Caco-2 (cell line): ENCODE data around the gene KLF7. TPM values are rescaled to one million over a fixed set of nuclear protein-coding genes. Genes with fewer than 3 reads are reported as not detected.

Experiments
- BruUV-seq: library from RNA; stranded (reverse); fragments of 400-500 nt; replicated peaks from 2 replicates; lab custom pipeline; 2021; lab: Mats Ljungman, UMichigan
- CTCF ChIA-PET: fragments of 300-600 bp; sonication (Branson Sonifier 250); formaldehyde crosslinking; loops from one replicate; lab custom pipeline; 2022; ENCODE audit warnings: antibody characterized with exemption; lab: Charles Lee
- POLR2A ChIA-PET: fragments of 300-600 bp; sonication (Branson Sonifier 250); formaldehyde crosslinking; loops from one replicate; lab custom pipeline; 2022; ENCODE audit warnings: antibody characterized with exemption; lab: Charles Lee
- DNase-seq, 2 experiments: peaks; one replicate each; pipeline versions ENCODE4 v3.0.0 to v3.0.0-alpha.2; 2020 to 2022
- H3K27me3 ChIP-seq: replicated peaks from 2 replicates; pipeline ENCODE4 v1.6.0; 2011; ENCODE audit warnings: low read length; ENCODE audit not compliant: control insufficient read depth, insufficient read depth
- H3K36me3 ChIP-seq: 2 replicates; pipeline ENCODE4 v1.5.1; 2011; ENCODE audit warnings: low read length; ENCODE audit not compliant: control insufficient read depth, insufficient read depth
- H3K4me1 ChIP-seq: fragments of 250-450 bp; sonication (Bioruptor Pico); 2 replicates; pipeline ENCODE4 v1.5.1; 2020; ENCODE audit warnings: mild to moderate bottlenecking
- H3K4me3 ChIP-seq: 2 replicates; pipeline ENCODE4 v1.5.1; 2011; ENCODE audit warnings: low read depth, mild to moderate bottlenecking, control low read depth, low read length
- H3K9me3 ChIP-seq: fragments of 250-450 bp; sonication (Bioruptor Pico); 2 replicates; pipeline ENCODE4 v1.5.1; 2020; ENCODE audit warnings: mild to moderate bottlenecking, moderate library complexity
- H3K27ac Mint-ChIP-seq: one replicate; pipeline ENCODE4 v1.8.0; 2022; ENCODE audit warnings: mixed read lengths; ENCODE audit not compliant: unreplicated experiment
- H3K27me3 Mint-ChIP-seq: one replicate; pipeline ENCODE4 v1.8.0; 2022; ENCODE audit warnings: mixed read lengths; ENCODE audit not compliant: insufficient read depth, unreplicated experiment
- H3K36me3 Mint-ChIP-seq: one replicate; pipeline ENCODE4 v1.8.0; 2022; ENCODE audit warnings: mild to moderate bottlenecking, mixed read lengths; ENCODE audit not compliant: insufficient read depth, unreplicated experiment
- H3K4me1 Mint-ChIP-seq: one replicate; pipeline ENCODE4 v1.8.0; 2022; ENCODE audit warnings: low read depth, mixed read lengths; ENCODE audit not compliant: unreplicated experiment
- H3K4me3 Mint-ChIP-seq: one replicate; pipeline ENCODE4 v1.8.0; 2022; ENCODE audit warnings: mild to moderate bottlenecking, moderate library complexity, mixed read lengths; ENCODE audit not compliant: unreplicated experiment
- H3K9me3 Mint-ChIP-seq: one replicate; pipeline ENCODE4 v1.8.0; 2022; ENCODE audit warnings: mixed read lengths; ENCODE audit not compliant: unreplicated experiment
- CTCF ChIP-seq, 2 experiments: fragments of 200-600 bp in 1 of 2; IDR thresholded peaks; 1 replicate in 1 of 2; 2 replicates in 1 of 2; pipeline versions ENCODE4 v1.5.1 to v1.8.0; 2011 to 2022; ENCODE audit warnings: antibody characterized with exemption in 1 of 2, control low read depth in 1 of 2, inconsistent platforms in 1 of 2, low read depth in 1 of 2, low read length in 1 of 2, mild to moderate bottlenecking in 1 of 2, moderate library complexity in 1 of 2; ENCODE audit not compliant: insufficient read depth in 1 of 2, severe bottlenecking in 1 of 2, unreplicated experiment in 1 of 2
- intact Hi-C: fragments of 100-400 bp; cut with micrococcal nuclease; formaldehyde crosslinking; loops from one replicate; pipeline ENCODE4 v1.10.0; 2022; ENCODE audit not compliant: unreplicated experiment
- total RNA-seq: library from RNA; stranded (reverse); gene quantifications from 2 replicates; pipeline ENCODE4 v1.2.3, GENCODE V29; 2022

Gene KLF7
- total RNA-seq, 1 experiment from 2014 or later, result 0.36 TPM

DNA sequence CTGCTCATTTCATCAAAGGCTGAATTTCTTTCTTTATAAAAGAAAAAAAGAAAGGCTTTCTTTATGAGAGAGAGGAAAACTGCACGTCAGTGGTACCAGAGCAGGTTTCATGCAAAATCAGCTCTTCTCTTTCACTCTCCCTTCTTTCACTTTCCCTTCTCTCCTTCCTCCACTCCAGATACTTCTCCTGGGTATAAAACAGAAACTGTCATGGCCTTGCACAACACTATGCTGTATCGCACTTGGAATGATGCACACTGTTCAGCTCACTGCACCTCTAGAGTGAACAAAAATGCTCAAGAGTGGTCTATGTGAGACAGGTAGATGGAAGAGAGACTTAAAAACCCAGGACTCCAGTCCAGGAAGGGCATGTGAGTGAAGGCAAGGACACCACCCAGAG lies 73.8 kb downstream of the KLF7 start:
- intact Hi-C loops, result no loop called here
- H3K9me3 ChIP-seq, result no peaks in the 10 kb centered on the region
- Mint-ChIP-seq H3K27ac (no peak overlapping the region), H3K4me3 (no peak overlapping the region), H3K4me1 (no peaks in the 10 kb centered on the region), H3K27me3 (peaks cover 8% of the 10 kb centered on the region), H3K9me3 (no peaks in the 10 kb centered on the region), H3K36me3 (no peaks in the 10 kb centered on the region)
- no peaks in the 10 kb centered on the region for H3K4me1 ChIP-seq
- CTCF ChIA-PET, result no interaction called here
- no peak for TF ChIP-seq CTCF (IDR thresholded peaks at IDR 0.05; ENCODE audit: insufficient read depth in 1 of 2, low read depth in 1 of 2, low read length in 1 of 2, severe bottlenecking in 1 of 2, unreplicated experiment in 1 of 2)
- no peaks in the 10 kb centered on the region for H3K36me3 ChIP-seq
- no peak for DNase-seq
- no TSS peak for BruUV-seq
- H3K4me3 ChIP-seq, result no peak overlapping the region
- H3K27me3 ChIP-seq, result peaks cover 1% of the 10 kb centered on the region; the same call in 1 of the 2 replicates
- POLR2A ChIA-PET, result no interaction called here

- ChIA-PET CTCF (no interaction called here), POLR2A (no interaction called here)
- Mint-ChIP-seq H3K4me3 (no peak overlapping the region), H3K27me3 (peaks cover 8% of the 10 kb centered on the region), H3K27ac (no peak overlapping the region), H3K9me3 (no peaks in the 10 kb centered on the region), H3K36me3 (no peaks in the 10 kb centered on the region), H3K4me1 (no peaks in the 10 kb centered on the region)
- no peak overlapping the region for H3K4me3 ChIP-seq
- intact Hi-C loops, result no loop called here
- H3K9me3 ChIP-seq, result no peaks in the 10 kb centered on the region
- H3K27me3 ChIP-seq, result 0 out of 2 replicates have a peak, but pooled peaks cover 1% of the 10 kb centered on the region
- TF ChIP-seq CTCF (IDR thresholded peaks at IDR 0.05; ENCODE audit: insufficient read depth in 1 of 2, low read depth in 1 of 2, low read length in 1 of 2, severe bottlenecking in 1 of 2, unreplicated experiment in 1 of 2), result no peak
- H3K36me3 ChIP-seq, result no peaks in the 10 kb centered on the region
- DNase-seq, result no peak
- H3K4me1 ChIP-seq, result no peaks in the 10 kb centered on the region
- no TSS peak for BruUV-seq
These were observed 74.6 kb downstream of the KLF7 start for GRCh38 chr2:207091176-207091575.

DNA sequence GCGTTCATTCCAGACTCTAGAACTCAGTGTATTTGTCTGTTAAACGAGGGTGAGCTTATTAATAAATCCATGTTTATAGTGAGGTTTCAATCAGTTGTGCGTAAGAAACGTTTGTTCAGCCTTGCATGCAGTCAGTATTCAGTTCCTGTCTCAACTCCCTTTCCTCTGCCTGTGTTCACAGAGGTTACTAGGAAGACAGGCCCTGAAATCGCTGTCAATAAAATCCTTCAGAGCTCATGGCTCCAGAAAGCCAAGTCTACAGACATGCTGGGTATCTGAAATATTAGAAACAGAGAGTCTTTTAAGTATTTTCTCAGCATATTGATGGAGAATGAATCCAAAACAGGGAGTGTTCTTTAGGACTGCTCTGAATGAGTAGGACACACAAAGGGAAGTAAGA lies 75.4 kb downstream of the KLF7 start:
- no peaks in the 10 kb centered on the region for H3K36me3 ChIP-seq
- BruUV-seq, result no TSS peak
- H3K9me3 ChIP-seq, result no peaks in the 10 kb centered on the region
- no peak for TF ChIP-seq CTCF (IDR thresholded peaks at IDR 0.05; ENCODE audit: insufficient read depth in 1 of 2, low read depth in 1 of 2, low read length in 1 of 2, severe bottlenecking in 1 of 2, unreplicated experiment in 1 of 2)
- Mint-ChIP-seq H3K27ac (no peak overlapping the region), H3K4me3 (no peak overlapping the region), H3K9me3 (no peaks in the 10 kb centered on the region), H3K36me3 (no peaks in the 10 kb centered on the region), H3K4me1 (no peaks in the 10 kb centered on the region), H3K27me3 (peaks cover 6% of the 10 kb centered on the region)
- DNase-seq, result no peak
- intact Hi-C loops, result no loop called here
- no peak overlapping the region for H3K4me3 ChIP-seq
- POLR2A ChIA-PET, result no interaction called here
- H3K27me3 ChIP-seq, result 0 out of 2 replicates have a peak, but pooled peaks cover 1% of the 10 kb centered on the region
- CTCF ChIA-PET, result no interaction called here
- H3K4me1 ChIP-seq, result no peaks in the 10 kb centered on the region
